Measurements from ENCODE around the gene ITGA5. TPM values are rescaled to one million over a fixed set of nuclear protein-coding genes. Genes with fewer than 3 reads are reported as not detected.

ITGA5 gene
- polyA plus RNA-seq, 10 donors, result 89.5 to 116 (median 108) TPM

- peak in 1 of 3 donors; percentile 21 for DNase-seq
Observed at GRCh38 chr12:54432815-54433164, 13.7 kb upstream of the ITGA5 start.

- peak in 2 of 3 donors; percentile 64 to 79 for DNase-seq
Observed at GRCh38 chr12:54431911-54432814, 13.1 kb upstream of the ITGA5 start.

DNA sequence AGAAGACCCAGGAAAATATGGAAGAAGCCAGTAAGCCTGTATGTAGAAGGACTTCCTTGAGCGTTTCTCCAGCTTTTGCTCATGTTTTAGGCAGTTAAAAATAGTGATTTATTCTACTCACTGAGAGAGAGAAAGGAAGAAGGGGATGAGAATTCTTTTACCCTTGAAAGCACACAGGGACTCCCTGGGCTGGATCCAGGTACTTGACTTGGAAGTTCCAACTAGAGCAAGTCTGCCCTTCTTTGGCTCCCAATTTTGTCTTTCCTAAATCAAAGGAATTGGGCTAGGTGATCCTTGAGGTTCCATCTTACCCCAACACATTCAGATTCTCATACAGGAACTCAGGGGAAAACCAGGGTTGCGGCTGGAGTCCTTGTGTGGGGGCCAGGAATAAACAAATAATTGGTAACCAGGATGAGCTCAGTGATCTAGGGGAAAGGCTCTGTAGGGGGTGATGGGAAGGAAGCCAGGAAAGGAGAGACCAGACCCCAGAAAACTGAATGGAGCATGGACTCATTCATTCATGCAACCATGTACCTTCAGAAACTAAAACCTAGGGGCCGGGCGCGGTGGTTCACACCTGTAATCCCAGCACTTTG, 11.5 kb upstream of the ITGA5 start:
- DNase-seq, result no peak

GRCh38 chr12:54429014-54429471, 10.0 kb upstream of the ITGA5 start:
- no peak for DNase-seq

GRCh38 chr12:54428050-54429013, 9.3 kb upstream of the ITGA5 start:
- peak in 2 of 3 donors; percentile 53 to 72 for DNase-seq

GRCh38 chr12:54427106-54427505, 8.0 kb upstream of the ITGA5 start:
- peak in 1 of 3 donors; percentile 69 for DNase-seq

DNA sequence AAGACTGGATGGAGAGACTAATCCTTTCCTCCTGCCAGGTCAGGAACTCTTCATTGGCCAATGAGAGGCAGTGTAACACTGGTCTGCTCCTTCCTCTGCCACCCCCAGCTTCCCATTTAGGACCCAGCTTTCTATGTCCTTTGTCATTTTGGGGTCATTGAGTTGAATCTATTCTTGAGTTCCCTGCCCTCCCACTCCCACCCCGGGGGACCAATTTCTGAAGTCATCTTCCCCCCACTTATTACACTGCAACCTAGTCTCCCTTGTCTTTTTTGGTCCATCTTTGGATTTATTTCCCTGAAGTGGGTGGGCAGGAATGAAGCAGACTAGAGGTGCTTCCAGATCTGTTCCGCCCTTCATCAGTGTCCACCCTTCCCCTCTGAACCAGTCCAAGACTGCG, 7.6 kb upstream of the ITGA5 start:
- DNase-seq, result no peak

GRCh38 chr12:54425702-54426101, 6.6 kb upstream of the ITGA5 start:
- DNase-seq, result peak in 2 of 3 donors; percentile 67 to 85

DNA sequence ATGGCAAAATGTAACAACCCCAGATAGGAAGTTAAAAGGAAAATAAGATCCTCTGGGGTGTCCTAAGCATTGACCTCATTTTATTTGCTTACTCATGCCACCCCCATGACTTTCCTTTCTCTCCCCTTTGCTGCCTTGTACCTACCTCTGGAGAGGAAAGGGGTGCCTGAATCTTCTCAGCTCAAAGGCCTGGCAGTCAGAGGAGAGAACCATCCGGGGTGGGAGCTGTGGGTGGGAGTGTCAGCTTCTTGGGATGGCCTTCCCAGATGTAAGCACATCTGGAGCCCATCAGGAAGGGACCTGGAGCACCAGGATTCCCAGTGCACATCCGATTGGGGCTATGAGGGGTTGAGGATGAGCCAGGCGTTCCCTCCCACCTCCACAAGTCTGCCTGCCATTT, 5.2 kb upstream of the ITGA5 start:
- peak in 1 of 3 donors; percentile 48 for DNase-seq

- no peak for DNase-seq
Observed at GRCh38 chr12:54423816-54424150, 4.7 kb upstream of the ITGA5 start.

DNA sequence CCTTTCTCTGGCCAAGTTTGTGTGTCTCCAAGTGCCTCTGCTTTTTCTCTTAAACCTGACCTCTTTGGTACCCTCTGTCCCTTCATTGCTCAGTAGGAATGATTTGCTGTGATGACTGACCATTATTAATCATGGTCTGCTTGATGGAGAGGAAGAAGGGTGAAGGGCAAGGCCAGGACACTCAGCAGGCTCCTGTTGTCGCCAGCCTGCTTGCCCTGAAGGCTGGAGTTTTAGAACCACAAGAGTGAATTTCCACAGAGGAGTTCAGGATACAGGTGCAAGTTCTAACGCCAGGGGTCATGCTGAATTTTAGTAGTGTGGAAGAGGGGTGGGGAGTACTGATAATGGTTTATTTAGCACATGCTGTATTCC, 2.8 kb upstream of the ITGA5 start:
- DNase-seq, result no peak

DNA sequence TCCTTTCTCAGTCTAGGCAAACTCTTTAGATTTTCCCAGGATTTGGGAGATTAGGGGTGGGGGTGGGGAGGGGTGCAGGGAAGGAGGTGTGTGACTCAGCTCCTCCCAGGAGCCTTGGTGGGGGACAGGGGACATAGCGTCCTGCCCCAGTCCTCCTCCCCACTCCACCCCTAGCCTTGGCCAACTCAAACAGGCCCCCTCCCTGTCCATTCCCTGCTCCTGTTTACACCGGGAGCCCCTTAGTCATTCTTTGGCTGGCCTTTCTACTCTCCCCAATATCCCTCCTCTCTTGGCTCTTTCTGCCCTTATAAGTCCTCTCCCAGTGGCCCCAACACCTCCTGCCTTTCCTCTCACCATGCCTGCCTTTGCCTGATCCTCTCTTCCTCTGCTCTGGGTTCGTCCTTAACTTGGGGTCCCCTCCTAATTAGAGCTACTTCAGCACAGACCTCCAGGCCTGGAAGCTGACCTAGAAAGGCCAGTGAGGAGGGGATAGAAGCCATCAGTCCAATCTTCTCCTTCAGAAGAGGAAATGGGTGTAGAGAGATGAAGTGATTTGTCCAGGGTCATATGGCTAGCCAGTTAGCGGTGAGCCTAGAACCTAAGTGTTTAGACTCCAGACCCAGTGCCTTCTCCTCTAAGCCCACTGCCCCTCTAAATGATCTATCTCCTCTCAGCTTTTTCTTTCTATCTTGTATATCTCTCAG, 2.3 kb upstream of the ITGA5 start:
- no peak for DNase-seq

DNA sequence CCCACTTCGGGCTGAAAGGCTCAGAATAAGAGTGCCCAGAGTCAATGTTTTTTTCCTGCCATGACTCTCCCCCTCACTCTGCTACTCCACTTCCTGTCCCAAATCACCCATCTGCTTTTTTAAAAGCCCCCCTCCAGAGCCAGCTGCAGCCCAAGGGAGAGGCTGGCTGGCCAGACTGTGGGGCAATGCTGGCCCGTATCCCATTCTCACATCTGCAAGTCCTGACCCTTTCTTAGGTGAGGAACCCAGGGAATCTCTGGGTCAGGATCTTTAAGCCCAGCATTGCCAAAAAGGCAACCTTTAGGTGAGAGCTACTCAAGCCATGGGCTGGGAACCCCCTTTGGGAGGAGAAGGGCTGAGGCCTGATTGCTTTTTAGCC, 1.7 kb upstream of the ITGA5 start:
- DNase-seq, result peak in 1 of 3 donors; percentile 48

- DNase-seq, result no peak
Observed at GRCh38 chr12:54418441-54419087, 502 bp downstream of the ITGA5 start.

GRCh38 chr12:54417712-54418440, 1.2 kb downstream of the ITGA5 start:
- peak in 1 of 3 donors; percentile 78 for DNase-seq

GRCh38 chr12:54416687-54417603, 2.1 kb downstream of the ITGA5 start:
- peak in 1 of 3 donors; percentile 18 for DNase-seq

DNA sequence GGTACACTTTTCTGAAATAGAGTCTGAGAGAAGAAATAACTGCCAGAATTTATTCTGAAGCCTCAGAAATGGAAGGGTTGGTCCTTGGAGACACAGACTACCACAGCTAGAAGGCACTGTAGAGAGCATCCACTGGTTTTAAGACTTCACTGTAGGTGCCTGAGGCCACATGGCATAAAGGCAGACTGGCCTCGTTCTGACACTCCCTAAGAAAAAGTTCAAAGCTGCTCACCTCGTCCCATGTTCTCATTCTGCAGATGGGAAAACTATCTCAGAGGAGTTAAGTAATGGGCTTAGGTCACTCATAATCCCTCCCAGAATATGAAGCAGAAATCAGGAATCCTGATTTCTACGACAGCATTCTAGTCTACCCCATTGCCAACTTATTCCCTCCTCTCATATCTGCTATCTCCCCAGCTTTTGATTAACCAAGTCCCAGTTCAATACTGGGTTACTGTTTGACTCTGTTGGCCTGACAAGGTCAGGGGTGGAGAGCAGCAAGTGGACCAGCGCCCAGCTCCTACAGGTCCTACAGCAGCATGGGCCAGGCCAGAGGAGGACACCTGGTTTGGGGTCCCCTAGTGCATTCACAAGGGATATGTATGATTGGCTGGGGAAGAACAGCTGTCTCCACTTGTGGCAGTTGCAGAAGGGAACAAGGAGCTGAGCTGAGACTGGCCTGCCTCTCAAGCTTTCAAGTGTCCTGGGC, 3.7 kb downstream of the ITGA5 start:
- no peak for DNase-seq
